Mucosa of descending colon (tissue), 3 donors: ENCODE measurements around the gene UQCRC1. TPM values are rescaled to one million over a fixed set of nuclear protein-coding genes. Genes with fewer than 3 reads are reported as not detected.

Source experiments
- ATAC-seq: fragments of 200-7000 bp; cut with Tn5 transposase; one replicate; pipeline ENCODE4 v1.9.1; 2020; ENCODE audit warnings: mild to moderate bottlenecking, moderate library complexity
- DNase-seq, 3 donors: peaks; one replicate each; pipeline ENCODE4 v3.0.0-alpha.2; 2020
- H3K36me3 ChIP-seq: fragments of 200-600 bp; one replicate; pipeline ENCODE4 v1.8.0; 2021; ENCODE audit warnings: low read depth, mild to moderate bottlenecking
- H3K4me1 ChIP-seq: fragments of 200-600 bp; one replicate; pipeline ENCODE4 v1.8.0; 2021; ENCODE audit warnings: low read depth, mild to moderate bottlenecking
- H3K4me3 ChIP-seq: fragments of 200-600 bp; one replicate; pipeline ENCODE4 v1.8.0; 2021; ENCODE audit warnings: mild to moderate bottlenecking
- H3K9me3 ChIP-seq: fragments of 200-600 bp; one replicate; pipeline ENCODE4 v1.8.0; 2021; ENCODE audit warnings: mild to moderate bottlenecking
- intact Hi-C, 2 donors: fragments of 100-400 bp; cut with DNase I in 1 of 2; cut with micrococcal nuclease in 1 of 2; formaldehyde crosslinking; loops; one replicate each; pipeline versions ENCODE4 v1.11.0 to v1.11.1; 2022; cut with DNase I, micrococcal nuclease
- total RNA-seq, 3 donors: library from RNA; stranded (reverse); fragmentation: NEBNext Ultra II Directional in 2 of 3; extraction: Animal tissue kit (Norgen Biotek cat#: 25700) in 2 of 3; gene quantifications; one replicate each; pipeline versions ENCODE4 v1.2.1 to v1.2.4, GENCODE V29; 2021 to 2023
- TF ChIP-seq, protein P1 (sequence below): fragments of 200-600 bp; IDR thresholded peaks from one replicate; pipeline ENCODE4 v1.8.0; 2022; ENCODE audit warnings: antibody characterized with exemption, mild to moderate bottlenecking
- donor health status: DM: no; HTN: no; CAD: no; lungs with moderate emphysema.
- donor health status: DM: no; HTN: no; CAD: no.
- donor health status: DM: no; HTN: yes; CAD: no.

UQCRC1 gene
- total RNA-seq, 3 donors from 2014 or later: 384 to 562 (median 554) TPM

DNA sequence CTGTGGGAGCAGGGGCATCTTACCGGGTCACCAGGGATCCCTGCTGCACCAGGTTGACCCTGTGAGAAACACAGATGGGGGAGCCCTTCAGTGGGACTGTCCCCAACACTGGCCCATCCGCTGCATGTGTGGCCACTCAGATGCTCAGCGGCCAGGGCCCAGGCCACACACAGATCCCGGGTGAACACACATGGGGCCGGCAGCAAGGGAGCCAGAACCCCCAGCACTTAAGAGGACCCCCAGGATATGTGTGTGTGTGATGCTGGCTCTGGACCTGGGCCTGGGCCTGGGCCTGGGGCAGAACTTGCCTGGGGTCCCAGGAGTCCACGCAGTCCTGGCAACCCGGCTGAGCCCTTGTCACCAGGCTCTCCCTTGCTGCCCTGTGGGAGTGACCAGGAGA is 41.0 kb downstream of the UQCRC1 start:
- ATAC-seq (no peak), DNase-seq (no peak)
- Histone ChIP-seq H3K36me3 (no peaks in the 10 kb centered on the region), H3K9me3 (no peaks in the 10 kb centered on the region), H3K4me1 (no peaks in the 10 kb centered on the region), H3K4me3 (no peak overlapping the region)
- intact Hi-C loops: no loop called here
- TF ChIP-seq, protein P1, sequence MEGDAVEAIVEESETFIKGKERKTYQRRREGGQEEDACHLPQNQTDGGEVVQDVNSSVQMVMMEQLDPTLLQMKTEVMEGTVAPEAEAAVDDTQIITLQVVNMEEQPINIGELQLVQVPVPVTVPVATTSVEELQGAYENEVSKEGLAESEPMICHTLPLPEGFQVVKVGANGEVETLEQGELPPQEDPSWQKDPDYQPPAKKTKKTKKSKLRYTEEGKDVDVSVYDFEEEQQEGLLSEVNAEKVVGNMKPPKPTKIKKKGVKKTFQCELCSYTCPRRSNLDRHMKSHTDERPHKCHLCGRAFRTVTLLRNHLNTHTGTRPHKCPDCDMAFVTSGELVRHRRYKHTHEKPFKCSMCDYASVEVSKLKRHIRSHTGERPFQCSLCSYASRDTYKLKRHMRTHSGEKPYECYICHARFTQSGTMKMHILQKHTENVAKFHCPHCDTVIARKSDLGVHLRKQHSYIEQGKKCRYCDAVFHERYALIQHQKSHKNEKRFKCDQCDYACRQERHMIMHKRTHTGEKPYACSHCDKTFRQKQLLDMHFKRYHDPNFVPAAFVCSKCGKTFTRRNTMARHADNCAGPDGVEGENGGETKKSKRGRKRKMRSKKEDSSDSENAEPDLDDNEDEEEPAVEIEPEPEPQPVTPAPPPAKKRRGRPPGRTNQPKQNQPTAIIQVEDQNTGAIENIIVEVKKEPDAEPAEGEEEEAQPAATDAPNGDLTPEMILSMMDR: no peak

DNA sequence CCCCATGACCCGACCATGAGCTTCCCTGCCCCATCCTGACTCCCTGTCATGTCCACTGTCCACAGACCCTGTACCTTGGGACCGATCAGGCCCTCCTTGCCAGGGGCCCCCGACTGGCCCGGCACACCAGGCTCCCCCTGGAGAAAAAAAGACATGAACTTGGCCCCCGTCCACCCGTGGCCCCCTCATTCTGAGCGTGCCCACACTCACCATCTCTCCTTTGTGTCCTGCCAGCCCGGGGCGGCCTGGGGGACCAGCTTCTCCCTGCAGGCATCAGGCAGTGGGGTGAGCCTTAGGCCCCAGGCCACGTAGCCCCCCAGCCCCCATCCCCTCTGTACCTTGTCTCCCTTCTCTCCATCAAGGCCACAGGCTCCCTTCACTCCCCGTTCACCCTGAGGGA is 41.9 kb downstream of the UQCRC1 start:
- ATAC-seq: no peak
- DNase-seq: no peak
- H3K4me3 ChIP-seq: no peak overlapping the region
- TF ChIP-seq, protein P1: no peak
- H3K4me1 ChIP-seq: no peaks in the 10 kb centered on the region
- no peaks in the 10 kb centered on the region for H3K36me3 ChIP-seq
- intact Hi-C loops: no loop called here
- no peaks in the 10 kb centered on the region for H3K9me3 ChIP-seq

DNA sequence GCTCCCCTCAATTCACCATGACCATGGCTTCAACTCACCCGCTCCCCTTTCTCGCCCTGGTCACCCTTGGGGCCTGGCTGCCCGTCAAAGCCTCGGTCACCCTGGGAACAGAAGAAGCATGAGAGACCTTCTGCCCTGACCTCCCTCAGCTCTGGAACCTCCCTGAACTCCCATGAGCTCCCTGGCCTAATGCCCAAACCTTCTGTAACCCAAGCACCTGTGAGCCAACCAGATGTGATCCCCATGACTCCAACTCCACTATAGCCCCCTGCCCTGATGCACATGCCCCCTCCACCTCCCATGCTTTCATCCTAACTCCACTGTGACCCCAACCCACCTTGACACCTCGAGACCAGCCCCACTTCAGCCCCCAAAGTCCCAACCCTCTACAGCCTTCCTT is 42.4 kb downstream of the UQCRC1 start:
- no peak for ATAC-seq
- intact Hi-C loops: no loop called here
- Histone ChIP-seq H3K4me3 (no peak overlapping the region), H3K9me3 (no peaks in the 10 kb centered on the region), H3K36me3 (no peaks in the 10 kb centered on the region), H3K4me1 (no peaks in the 10 kb centered on the region)
- no peak for DNase-seq
- TF ChIP-seq, protein P1: no peak

DNA sequence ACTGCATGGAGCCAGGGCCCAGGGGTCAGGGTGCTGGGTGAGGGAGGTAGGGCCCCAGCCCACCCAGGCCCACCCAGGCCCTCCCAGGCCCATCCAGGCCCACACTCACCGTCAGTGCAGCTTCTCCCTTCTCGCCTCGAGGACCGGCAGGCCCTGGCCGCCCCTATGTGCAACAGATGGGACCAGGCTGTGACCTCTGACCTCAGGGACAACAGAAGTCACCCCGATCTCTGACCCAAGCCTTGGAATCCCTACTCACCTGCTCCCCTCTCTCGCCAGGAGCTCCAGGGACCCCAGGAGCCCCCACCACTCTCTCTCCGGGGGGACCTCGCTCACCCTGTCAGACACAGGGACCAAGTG is 43.1 kb downstream of the UQCRC1 start:
- Histone ChIP-seq H3K4me1 (no peaks in the 10 kb centered on the region), H3K9me3 (no peaks in the 10 kb centered on the region), H3K36me3 (no peaks in the 10 kb centered on the region), H3K4me3 (no peak overlapping the region)
- TF ChIP-seq, protein P1: no peak
- intact Hi-C loops: no loop called here
- DNase-seq (no peak), ATAC-seq (no peak)

DNA sequence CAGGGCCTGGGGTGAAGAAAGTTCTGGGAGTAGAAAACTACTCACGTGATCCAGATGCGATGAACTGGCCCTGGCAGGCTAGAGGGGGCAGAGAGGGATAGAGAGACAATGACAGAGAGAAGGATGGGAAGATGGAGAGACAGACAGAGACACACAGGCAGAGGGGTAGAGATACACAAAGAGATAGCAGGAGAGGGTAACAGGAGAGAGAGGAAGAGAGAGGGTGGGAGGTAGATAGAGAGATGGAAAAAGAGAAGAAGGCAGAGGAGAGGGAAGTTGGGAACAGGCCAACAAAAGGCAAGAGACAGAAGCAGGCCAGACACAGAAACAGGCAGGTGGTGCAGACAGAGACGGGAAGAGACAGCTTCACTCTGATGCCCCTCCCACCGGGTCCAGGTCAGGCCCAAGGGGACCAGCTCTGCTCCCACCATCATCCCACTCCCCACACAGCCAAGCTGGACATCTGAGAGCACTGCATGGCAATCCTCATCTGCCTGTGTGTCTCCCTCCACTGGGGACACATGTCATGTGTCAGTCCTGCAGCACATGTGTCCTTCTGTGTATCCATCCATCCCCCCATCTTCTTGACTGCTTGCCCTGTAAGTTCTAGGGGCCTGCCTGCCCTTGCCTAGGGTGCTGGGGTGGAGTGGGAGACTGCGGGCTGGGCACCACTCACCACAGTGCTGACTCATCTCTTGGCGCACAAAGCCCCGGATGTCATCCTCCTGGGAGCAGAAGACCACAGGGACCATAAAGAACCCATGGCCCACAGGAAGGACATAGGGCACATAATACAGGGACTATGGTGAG is 43.6 kb downstream of the UQCRC1 start:
- TF ChIP-seq, protein P1: no peak
- Histone ChIP-seq H3K36me3 (no peaks in the 10 kb centered on the region), H3K9me3 (no peaks in the 10 kb centered on the region), H3K4me1 (no peaks in the 10 kb centered on the region), H3K4me3 (no peak overlapping the region)
- DNase-seq: no peak
- ATAC-seq: no peak
- intact Hi-C loops: no loop called here

DNA sequence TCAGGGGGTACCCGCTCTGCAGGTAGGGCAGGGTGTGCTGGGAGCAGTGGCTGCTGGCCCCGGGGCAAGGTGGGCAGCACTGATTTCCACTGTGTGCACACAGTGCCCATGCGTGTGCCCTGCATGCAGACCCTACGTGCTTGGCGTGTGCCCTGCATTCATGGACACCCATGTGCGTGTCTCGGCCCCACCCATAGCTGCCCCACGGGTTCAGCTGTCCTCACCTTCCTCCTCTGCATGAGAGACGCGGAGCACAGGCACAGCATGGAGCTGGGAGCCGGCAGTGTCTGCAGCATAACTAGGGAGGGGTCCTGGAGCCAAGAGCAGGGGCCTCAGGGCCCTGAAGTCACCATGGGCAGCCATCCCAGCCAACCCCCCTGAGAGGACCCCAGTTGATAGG is 44.3 kb downstream of the UQCRC1 start:
- ATAC-seq (no peak), DNase-seq (no peak)
- Histone ChIP-seq H3K9me3 (no peaks in the 10 kb centered on the region), H3K4me3 (no peak overlapping the region), H3K36me3 (no peaks in the 10 kb centered on the region), H3K4me1 (no peaks in the 10 kb centered on the region)
- intact Hi-C loops: no loop called here
- TF ChIP-seq, protein P1: no peak
